ENCODE results near the gene USH2A.

USH2A gene

DNA sequence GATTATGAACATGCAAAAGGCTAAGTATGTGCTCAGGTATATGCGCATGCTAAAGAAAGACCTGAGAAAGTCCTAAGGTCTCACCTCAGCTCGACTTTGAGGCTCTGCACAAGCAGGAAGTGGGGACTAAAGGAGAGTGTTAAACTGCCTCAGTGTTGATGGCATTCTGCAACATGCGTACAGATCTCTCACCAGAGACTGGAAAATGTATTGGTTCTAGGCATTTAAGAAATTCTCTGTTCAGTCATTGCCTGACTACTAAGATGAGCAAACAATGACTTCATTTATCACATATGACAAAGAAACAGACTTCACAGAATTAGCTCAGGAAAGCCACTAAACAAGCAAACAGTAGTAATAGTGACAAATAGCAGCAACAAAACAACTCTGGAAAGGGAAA is 90.8 kb downstream of the USH2A start:
- H3K36me3 ChIP-seq (ENCODE audit: insufficient read depth, low read length) = no peaks in the 10 kb centered on the region
- DNase-seq (no peak), ATAC-seq (ENCODE audit: insufficient read depth, low read depth) (no peak)
- H3K4me1 ChIP-seq (ENCODE audit: insufficient read depth, low read length) = no peaks in the 10 kb centered on the region
- no peak overlapping the region for H3K27ac ChIP-seq (ENCODE audit: low read length)
- H3K4me3 ChIP-seq (ENCODE audit: low read depth in 1 of 2, low read length in 2 of 2) = no peak overlapping the region
- no peak overlapping the region for H3K4me2 ChIP-seq (ENCODE audit: insufficient read depth, low read length)
- no peaks in the 10 kb centered on the region for H3K27me3 ChIP-seq (ENCODE audit: insufficient read depth, low read length, poor library complexity)
- TF ChIP-seq, protein P1, sequence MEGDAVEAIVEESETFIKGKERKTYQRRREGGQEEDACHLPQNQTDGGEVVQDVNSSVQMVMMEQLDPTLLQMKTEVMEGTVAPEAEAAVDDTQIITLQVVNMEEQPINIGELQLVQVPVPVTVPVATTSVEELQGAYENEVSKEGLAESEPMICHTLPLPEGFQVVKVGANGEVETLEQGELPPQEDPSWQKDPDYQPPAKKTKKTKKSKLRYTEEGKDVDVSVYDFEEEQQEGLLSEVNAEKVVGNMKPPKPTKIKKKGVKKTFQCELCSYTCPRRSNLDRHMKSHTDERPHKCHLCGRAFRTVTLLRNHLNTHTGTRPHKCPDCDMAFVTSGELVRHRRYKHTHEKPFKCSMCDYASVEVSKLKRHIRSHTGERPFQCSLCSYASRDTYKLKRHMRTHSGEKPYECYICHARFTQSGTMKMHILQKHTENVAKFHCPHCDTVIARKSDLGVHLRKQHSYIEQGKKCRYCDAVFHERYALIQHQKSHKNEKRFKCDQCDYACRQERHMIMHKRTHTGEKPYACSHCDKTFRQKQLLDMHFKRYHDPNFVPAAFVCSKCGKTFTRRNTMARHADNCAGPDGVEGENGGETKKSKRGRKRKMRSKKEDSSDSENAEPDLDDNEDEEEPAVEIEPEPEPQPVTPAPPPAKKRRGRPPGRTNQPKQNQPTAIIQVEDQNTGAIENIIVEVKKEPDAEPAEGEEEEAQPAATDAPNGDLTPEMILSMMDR (IDR thresholded peaks at IDR 0.05; ENCODE audit: borderline replicate concordance, extremely low read depth, low read length, poor library complexity, severe bottlenecking) = no peak
- no peak for TF ChIP-seq EZH2 (IDR thresholded peaks at IDR 0.05; ENCODE audit: borderline replicate concordance, low read depth, low read length, severe bottlenecking)
- H3K9ac ChIP-seq (ENCODE audit: low read depth, low read length) = no peak overlapping the region
- no peaks in the 10 kb centered on the region for H3K9me3 ChIP-seq (ENCODE audit: insufficient read depth, low read length, severe bottlenecking)
- H3K79me2 ChIP-seq (ENCODE audit: insufficient read depth, low read length) = no peaks in the 10 kb centered on the region
- H4K20me1 ChIP-seq (ENCODE audit: insufficient read depth, low read length) = no peaks in the 10 kb centered on the region
- no peak overlapping the region for H2AFZ ChIP-seq (ENCODE audit: low read depth, low read length)

DNA sequence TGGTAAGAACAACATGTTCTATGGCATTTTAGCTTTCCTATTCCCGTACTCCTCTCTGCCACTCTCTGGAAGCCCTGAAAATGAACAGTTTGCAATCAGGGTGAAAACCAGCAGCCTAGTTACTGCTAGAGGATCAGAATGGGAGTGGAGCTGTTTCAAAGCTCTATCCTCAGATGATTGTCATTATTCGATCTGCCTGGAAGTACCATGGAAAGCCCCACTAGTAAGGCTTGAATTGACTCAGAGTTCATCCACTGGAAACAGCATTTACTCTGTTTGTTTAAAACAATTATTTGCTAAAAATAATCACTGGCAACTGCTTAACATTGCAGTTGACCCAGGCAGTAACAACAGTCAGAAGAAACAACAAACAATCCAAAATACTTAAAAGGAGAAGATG is 91.2 kb downstream of the USH2A start:
- Histone ChIP-seq H3K4me2 (ENCODE audit: insufficient read depth, low read length) (no peak overlapping the region), H3K9me3 (ENCODE audit: insufficient read depth, low read length, severe bottlenecking) (no peaks in the 10 kb centered on the region), H3K9ac (ENCODE audit: low read depth, low read length) (no peak overlapping the region), H3K79me2 (ENCODE audit: insufficient read depth, low read length) (no peaks in the 10 kb centered on the region), H2AFZ (ENCODE audit: low read depth, low read length) (no peak overlapping the region), H3K27ac (ENCODE audit: low read length) (no peak overlapping the region), H3K27me3 (ENCODE audit: insufficient read depth, low read length, poor library complexity) (no peaks in the 10 kb centered on the region), H4K20me1 (ENCODE audit: insufficient read depth, low read length) (no peaks in the 10 kb centered on the region), H3K4me1 (ENCODE audit: insufficient read depth, low read length) (no peaks in the 10 kb centered on the region), H3K36me3 (ENCODE audit: insufficient read depth, low read length) (no peaks in the 10 kb centered on the region), H3K4me3 (ENCODE audit: low read depth in 1 of 2, low read length in 2 of 2) (no peak overlapping the region)
- TF ChIP-seq, protein P1 (IDR thresholded peaks at IDR 0.05; ENCODE audit: borderline replicate concordance, extremely low read depth, low read length, poor library complexity, severe bottlenecking) = no peak
- no peak for TF ChIP-seq EZH2 (IDR thresholded peaks at IDR 0.05; ENCODE audit: borderline replicate concordance, low read depth, low read length, severe bottlenecking)
- no peak for DNase-seq
- no peak for ATAC-seq (ENCODE audit: insufficient read depth, low read depth)

GRCh38 chr1:216331211-216331610 is 92.0 kb downstream of the USH2A start:
- H3K4me1 ChIP-seq (ENCODE audit: insufficient read depth, low read length) = no peaks in the 10 kb centered on the region
- no peaks in the 10 kb centered on the region for H3K36me3 ChIP-seq (ENCODE audit: insufficient read depth, low read length)
- H3K79me2 ChIP-seq (ENCODE audit: insufficient read depth, low read length) = no peaks in the 10 kb centered on the region
- H3K4me3 ChIP-seq (ENCODE audit: low read depth in 1 of 2, low read length in 2 of 2) = no peak overlapping the region
- ATAC-seq (ENCODE audit: insufficient read depth, low read depth) (no peak), DNase-seq (no peak)
- no peak for TF ChIP-seq EZH2 (IDR thresholded peaks at IDR 0.05; ENCODE audit: borderline replicate concordance, low read depth, low read length, severe bottlenecking)
- TF ChIP-seq, protein P1 (IDR thresholded peaks at IDR 0.05; ENCODE audit: borderline replicate concordance, extremely low read depth, low read length, poor library complexity, severe bottlenecking) = no peak
- H2AFZ ChIP-seq (ENCODE audit: low read depth, low read length) = no peak overlapping the region
- H3K9me3 ChIP-seq (ENCODE audit: insufficient read depth, low read length, severe bottlenecking) = no peaks in the 10 kb centered on the region
- no peaks in the 10 kb centered on the region for H3K27me3 ChIP-seq (ENCODE audit: insufficient read depth, low read length, poor library complexity)
- H3K27ac ChIP-seq (ENCODE audit: low read length) = no peak overlapping the region
- H3K9ac ChIP-seq (ENCODE audit: low read depth, low read length) = no peak overlapping the region
- H3K4me2 ChIP-seq (ENCODE audit: insufficient read depth, low read length) = no peak overlapping the region
- H4K20me1 ChIP-seq (ENCODE audit: insufficient read depth, low read length) = no peaks in the 10 kb centered on the region

DNA sequence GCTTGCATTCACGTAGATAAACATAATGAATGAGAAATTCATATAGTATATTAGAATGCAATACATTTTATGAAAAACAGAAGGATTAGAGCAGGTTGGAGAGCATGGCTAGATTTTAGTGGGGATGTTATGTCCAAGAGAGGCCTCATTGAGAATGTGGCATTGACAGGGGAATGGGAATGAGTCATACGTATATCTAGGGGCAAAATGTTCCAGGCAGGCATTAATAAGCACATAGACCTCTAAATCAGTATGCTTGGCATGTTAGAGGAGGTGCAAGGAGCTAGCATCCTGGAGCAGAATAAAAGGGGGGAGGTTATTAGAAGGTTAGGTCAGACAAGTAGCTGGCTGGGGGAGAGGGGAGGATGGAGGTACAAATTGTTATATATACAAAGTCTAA is 93.0 kb downstream of the USH2A start:
- Histone ChIP-seq H3K27me3 (ENCODE audit: insufficient read depth, low read length, poor library complexity) (no peaks in the 10 kb centered on the region), H3K27ac (ENCODE audit: low read length) (no peak overlapping the region), H3K36me3 (ENCODE audit: insufficient read depth, low read length) (no peaks in the 10 kb centered on the region), H3K79me2 (ENCODE audit: insufficient read depth, low read length) (no peaks in the 10 kb centered on the region), H3K9me3 (ENCODE audit: insufficient read depth, low read length, severe bottlenecking) (no peaks in the 10 kb centered on the region), H4K20me1 (ENCODE audit: insufficient read depth, low read length) (no peaks in the 10 kb centered on the region), H3K4me2 (ENCODE audit: insufficient read depth, low read length) (no peak overlapping the region), H2AFZ (ENCODE audit: low read depth, low read length) (no peak overlapping the region), H3K9ac (ENCODE audit: low read depth, low read length) (no peak overlapping the region), H3K4me1 (ENCODE audit: insufficient read depth, low read length) (no peaks in the 10 kb centered on the region), H3K4me3 (ENCODE audit: low read depth in 1 of 2, low read length in 2 of 2) (no peak overlapping the region)
- DNase-seq = no peak
- no peak for TF ChIP-seq EZH2 (IDR thresholded peaks at IDR 0.05; ENCODE audit: borderline replicate concordance, low read depth, low read length, severe bottlenecking)
- TF ChIP-seq, protein P1 (IDR thresholded peaks at IDR 0.05; ENCODE audit: borderline replicate concordance, extremely low read depth, low read length, poor library complexity, severe bottlenecking) = no peak
- no peak for ATAC-seq (ENCODE audit: insufficient read depth, low read depth)

Data from DND-41 (cell line).